ENCODE measurements around the gene VAV2.
"Not testable (repeated sequence)": the region's sequence is repeated elsewhere in the genome, so short reads cannot be mapped to it uniquely, and the experiment has no call there.

The VAV2 gene

DNA sequence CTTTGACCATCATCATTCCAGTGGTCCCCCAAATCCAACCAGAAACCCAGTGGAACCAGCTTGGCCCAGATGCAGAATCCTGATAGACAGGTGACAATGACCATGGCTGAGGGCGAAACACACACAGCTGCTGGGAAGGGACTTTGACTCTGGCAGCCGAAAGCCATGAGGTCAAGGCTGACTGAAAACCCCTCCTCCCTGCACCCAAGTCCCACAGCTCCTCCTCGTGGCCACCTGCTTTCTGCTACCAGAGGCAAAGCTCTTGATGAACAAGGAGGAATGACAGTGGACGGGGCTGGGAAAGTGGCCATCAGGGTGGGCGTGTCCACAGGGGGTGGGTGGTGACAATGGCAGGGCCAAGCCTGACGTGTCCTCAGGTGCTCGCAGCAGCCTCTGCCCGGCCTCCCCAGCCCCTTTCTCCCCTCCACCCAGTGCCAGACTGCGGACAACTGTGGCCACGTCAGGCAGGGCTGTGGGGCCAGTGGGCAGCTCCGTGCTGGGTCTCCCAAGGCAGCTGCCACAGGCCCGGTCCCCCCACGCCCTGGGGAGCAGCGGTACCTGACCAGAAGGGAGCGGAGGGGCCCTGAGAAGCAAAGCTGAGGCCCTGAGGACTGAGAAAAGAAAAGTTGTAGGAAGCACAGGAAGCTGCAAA is 223.1 kb downstream of the VAV2 start:
- Mint-ChIP-seq H3K27me3 (no peaks in the 10 kb centered on the region), H3K36me3 (ENCODE audit: insufficient read depth) (peaks cover 4% of the 10 kb centered on the region), H3K4me1 (ENCODE audit: low read depth in 2 of 2) (no peaks in the 10 kb centered on the region), H3K9me3 (peaks cover 0 to 3% of the 10 kb centered on the region in 2 donors), H3K27ac (no peak overlapping the region), H3K4me3 (no peak overlapping the region)
- DNase-seq (no peak), ATAC-seq (replicated peaks) (no peak)

GRCh38 chr9:133768371-133768858 is 223.7 kb downstream of the VAV2 start:
- peaks cover 0 to 3% of the 10 kb centered on the region in 2 donors for H3K9me3 Mint-ChIP-seq
- no peaks in the 10 kb centered on the region for H3K4me1 Mint-ChIP-seq (ENCODE audit: low read depth in 2 of 2)
- peaks cover 4% of the 10 kb centered on the region for H3K36me3 Mint-ChIP-seq (ENCODE audit: insufficient read depth)
- no peaks in the 10 kb centered on the region for H3K27me3 Mint-ChIP-seq
- DNase-seq (no peak), ATAC-seq (replicated peaks) (no peak)
- no peak overlapping the region for H3K27ac Mint-ChIP-seq
- H3K4me3 Mint-ChIP-seq, result no peak overlapping the region

- no peaks in the 10 kb centered on the region for H3K4me1 Mint-ChIP-seq (ENCODE audit: low read depth in 2 of 2)
- peaks cover 4% of the 10 kb centered on the region for H3K36me3 Mint-ChIP-seq (ENCODE audit: insufficient read depth)
- no peaks in the 10 kb centered on the region for H3K27me3 Mint-ChIP-seq
- H3K9me3 Mint-ChIP-seq, result peaks cover 0 to 3% of the 10 kb centered on the region in 2 donors
- ATAC-seq (replicated peaks) (no peak), DNase-seq (no peak)
- H3K4me3 Mint-ChIP-seq, result no peak overlapping the region
- no peak overlapping the region for H3K27ac Mint-ChIP-seq
Measured at GRCh38 chr9:133767625-133768024, 224.5 kb downstream of the VAV2 start.

GRCh38 chr9:133767008-133767407 is 225.1 kb downstream of the VAV2 start:
- no peak for DNase-seq
- Mint-ChIP-seq H3K27me3 (no peaks in the 10 kb centered on the region), H3K4me1 (ENCODE audit: low read depth in 2 of 2) (no peaks in the 10 kb centered on the region), H3K9me3 (peaks cover 0 to 3% of the 10 kb centered on the region in 2 donors), H3K27ac (no peak overlapping the region), H3K36me3 (ENCODE audit: insufficient read depth) (peaks cover 4% of the 10 kb centered on the region), H3K4me3 (no peak overlapping the region)
- no peak for ATAC-seq (replicated peaks)

GRCh38 chr9:133766234-133766633 is 225.9 kb downstream of the VAV2 start:
- H3K27ac Mint-ChIP-seq, H3K4me3 Mint-ChIP-seq: not testable (repeated sequence)

GRCh38 chr9:133763272-133764183 is 228.6 kb downstream of the VAV2 start:
- Mint-ChIP-seq H3K27me3 (no peaks in the 10 kb centered on the region), H3K9me3 (peaks cover 0 to 3% of the 10 kb centered on the region in 2 donors), H3K4me1 (ENCODE audit: low read depth in 2 of 2) (no peaks in the 10 kb centered on the region), H3K4me3 (no peak overlapping the region), H3K36me3 (ENCODE audit: insufficient read depth) (no peaks in the 10 kb centered on the region), H3K27ac (no peak overlapping the region)
- no peak for ATAC-seq (replicated peaks)
- no peak for DNase-seq

More at GRCh38 chr9:133766234-133766633, 225.9 kb downstream of the VAV2 start:
- not testable (repeated sequence) for H3K36me3 Mint-ChIP-seq (ENCODE audit: insufficient read depth); H3K9me3 Mint-ChIP-seq; DNase-seq; H3K4me1 Mint-ChIP-seq (ENCODE audit: low read depth in 2 of 2); H3K27me3 Mint-ChIP-seq; ATAC-seq (replicated peaks)

DNA sequence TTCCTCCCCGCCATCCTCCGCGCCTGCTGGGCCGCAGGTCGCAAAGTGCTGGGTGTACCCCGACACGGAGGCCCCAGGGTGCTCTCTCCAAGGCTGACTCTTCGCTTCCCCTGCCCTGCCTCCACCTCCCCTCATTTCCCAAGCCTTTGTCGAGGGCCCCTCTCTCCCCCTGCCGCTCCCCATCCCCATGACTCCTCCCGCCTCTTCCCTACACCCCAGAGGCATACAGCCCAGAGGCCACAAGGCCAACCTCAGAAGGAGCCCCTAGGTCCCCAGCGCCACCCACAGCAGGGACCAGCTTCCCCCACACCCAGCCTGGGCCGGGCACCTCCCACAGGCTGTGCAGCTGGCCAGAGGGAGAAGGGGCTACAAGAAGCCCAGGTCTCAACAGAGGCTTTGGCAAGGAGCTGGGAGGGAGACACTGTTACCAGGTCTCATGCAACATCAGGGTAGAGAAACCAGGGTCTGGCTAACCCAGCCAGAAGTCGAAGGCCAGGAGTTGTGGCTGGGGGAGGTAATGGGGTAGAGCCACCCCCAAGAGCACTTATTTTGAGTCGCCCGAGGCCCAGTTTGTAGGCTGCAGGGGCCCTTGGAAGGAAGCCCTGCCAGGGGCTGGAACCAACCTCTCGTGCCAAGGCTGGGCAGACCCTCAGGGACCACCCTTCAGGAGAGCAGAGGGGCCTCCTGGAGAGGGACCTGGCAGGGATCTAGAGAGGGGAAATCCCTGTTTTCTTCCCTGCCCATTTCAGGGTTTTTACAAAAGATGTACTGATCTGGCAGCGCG is 229.4 kb downstream of the VAV2 start:
- Mint-ChIP-seq H3K36me3 (ENCODE audit: insufficient read depth) (no peaks in the 10 kb centered on the region), H3K4me3 (no peak overlapping the region), H3K27me3 (no peaks in the 10 kb centered on the region), H3K27ac (no peak overlapping the region), H3K9me3 (peaks cover 0 to 3% of the 10 kb centered on the region in 2 donors), H3K4me1 (ENCODE audit: low read depth in 2 of 2) (no peaks in the 10 kb centered on the region)
- ATAC-seq (replicated peaks), result no peak
- no peak for DNase-seq

- no peak for ATAC-seq (replicated peaks)
Measured at GRCh38 chr9:133761641-133762248, 230.4 kb downstream of the VAV2 start.

GRCh38 chr9:133760713-133761290 is 231.3 kb downstream of the VAV2 start:
- Mint-ChIP-seq H3K27ac (no peak overlapping the region), H3K9me3 (peaks cover 0 to 2% of the 10 kb centered on the region in 2 donors), H3K36me3 (ENCODE audit: insufficient read depth) (no peaks in the 10 kb centered on the region), H3K4me3 (no peak overlapping the region), H3K27me3 (no peaks in the 10 kb centered on the region), H3K4me1 (ENCODE audit: low read depth in 2 of 2) (no peaks in the 10 kb centered on the region)
- ATAC-seq (replicated peaks), result no peak
- DNase-seq, result no peak

More at GRCh38 chr9:133761641-133762248, 230.4 kb downstream of the VAV2 start:
- Mint-ChIP-seq H3K9me3 (peaks cover 0 to 2% of the 10 kb centered on the region in 2 donors), H3K27ac (no peak overlapping the region), H3K4me3 (no peak overlapping the region), H3K36me3 (ENCODE audit: insufficient read depth) (no peaks in the 10 kb centered on the region), H3K27me3 (no peaks in the 10 kb centered on the region), H3K4me1 (ENCODE audit: low read depth in 2 of 2) (no peaks in the 10 kb centered on the region)
- DNase-seq, result no peak

DNA sequence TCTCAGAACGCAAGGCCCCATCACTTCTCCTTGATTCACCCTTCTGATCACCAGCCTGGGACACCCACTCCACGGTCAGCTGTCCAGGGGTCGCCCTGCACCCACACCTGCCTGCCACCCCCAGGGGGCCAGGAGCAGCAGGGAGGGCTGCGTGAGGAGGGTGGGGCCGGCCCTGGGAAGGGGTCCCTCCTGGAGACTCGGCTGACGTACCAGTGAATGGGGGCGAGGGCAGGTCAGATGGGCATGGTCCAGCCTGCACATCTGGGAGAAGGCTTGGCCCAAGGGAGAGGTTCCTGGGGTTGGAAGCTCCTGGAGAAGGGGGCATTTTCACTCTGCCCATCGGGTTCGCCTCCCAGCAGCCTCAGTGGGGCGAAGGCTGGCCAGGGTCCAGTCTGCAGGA is 232.2 kb downstream of the VAV2 start:
- Mint-ChIP-seq H3K4me1 (ENCODE audit: low read depth in 2 of 2) (no peaks in the 10 kb centered on the region), H3K27me3 (peaks cover 0 to 6% of the 10 kb centered on the region in 2 donors), H3K27ac (no peak overlapping the region), H3K9me3 (peaks cover 0 to 2% of the 10 kb centered on the region in 2 donors), H3K36me3 (ENCODE audit: insufficient read depth) (no peaks in the 10 kb centered on the region), H3K4me3 (no peak overlapping the region)
- DNase-seq (no peak), ATAC-seq (replicated peaks) (no peak)

DNA sequence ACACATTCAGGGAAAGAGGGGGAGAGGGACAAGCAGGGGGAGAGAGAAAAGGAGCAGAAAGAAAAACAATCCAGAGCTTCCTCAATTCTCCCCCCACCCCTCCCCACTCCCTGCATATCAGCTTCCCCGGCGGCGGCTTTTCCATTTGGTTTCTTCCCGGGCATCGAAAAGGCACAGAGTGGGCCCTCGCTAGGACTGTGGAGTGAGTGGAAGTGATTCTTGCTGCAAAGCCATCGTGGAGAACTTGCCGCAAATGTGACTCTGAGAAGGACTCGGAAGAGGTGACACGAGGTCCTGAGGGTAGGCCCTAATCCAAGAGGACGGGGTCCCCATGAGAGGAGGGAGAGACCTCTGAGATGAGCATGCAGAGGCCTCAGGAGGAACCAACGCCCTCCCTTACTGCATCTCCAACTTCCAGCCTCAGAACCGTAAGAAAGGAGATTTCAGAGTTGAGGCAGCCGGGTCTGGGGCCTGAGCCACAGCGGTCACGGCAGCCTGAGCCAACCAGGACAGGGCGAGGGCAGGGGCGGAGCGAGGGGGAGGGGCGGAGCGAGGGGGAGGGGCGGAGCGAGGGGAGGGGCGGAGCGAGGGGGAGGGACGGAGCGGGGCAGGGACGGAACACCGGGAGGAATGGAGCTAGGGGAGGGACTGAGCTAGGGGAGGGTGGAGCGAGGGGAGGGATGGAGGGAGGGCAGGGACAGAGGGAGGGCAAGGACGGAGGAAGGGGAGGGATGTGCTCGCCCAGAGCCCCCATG is 232.8 kb downstream of the VAV2 start:
- DNase-seq (no peak), ATAC-seq (replicated peaks) (no peak)
- Mint-ChIP-seq H3K9me3 (no peaks in the 10 kb centered on the region), H3K4me1 (ENCODE audit: low read depth in 2 of 2) (no peaks in the 10 kb centered on the region), H3K27me3 (peaks cover 0 to 12% of the 10 kb centered on the region in 2 donors), H3K27ac (no peak overlapping the region), H3K4me3 (no peak overlapping the region), H3K36me3 (ENCODE audit: insufficient read depth) (no peaks in the 10 kb centered on the region)

GRCh38 chr9:133758228-133758627 is 233.9 kb downstream of the VAV2 start:
- Mint-ChIP-seq H3K36me3 (ENCODE audit: insufficient read depth) (no peaks in the 10 kb centered on the region), H3K4me1 (ENCODE audit: low read depth in 2 of 2) (no peaks in the 10 kb centered on the region), H3K27ac (no peak overlapping the region), H3K27me3 (peaks cover 11 to 23% of the 10 kb centered on the region in 2 donors), H3K4me3 (no peak overlapping the region), H3K9me3 (no peaks in the 10 kb centered on the region)
- DNase-seq, result no peak
- no peak for ATAC-seq (replicated peaks)
